IPS DF 19.7 (cell line): ENCODE measurements around the gene RND1.
"Not testable (repeated sequence)": the region's sequence is repeated elsewhere in the genome, so short reads cannot be mapped to it uniquely, and the experiment has no call there.

ENCODE experiments used
- DNase-seq: peaks from one replicate; pipeline ENCODE4 v3.0.0-alpha.2; 2013; ENCODE audit warnings: low read depth, low spot score

Gene RND1

GRCh38 chr12:48868451-48868850 lies 2.8 kb upstream of the RND1 start:
- no peak for DNase-seq

- DNase-seq, result no peak
Measured at GRCh38 chr12:48866052-48866711, 512 bp upstream of the RND1 start.

- DNase-seq, result no peak
Measured at GRCh38 chr12:48863291-48863690, 2.4 kb downstream of the RND1 start.

- DNase-seq, result no peak
Measured at GRCh38 chr12:48862760-48863159, 2.9 kb downstream of the RND1 start.

GRCh38 chr12:48861111-48861510 lies 4.6 kb downstream of the RND1 start:
- DNase-seq, result no peak

GRCh38 chr12:48860236-48860635 lies 5.4 kb downstream of the RND1 start:
- not testable (repeated sequence) for DNase-seq

- DNase-seq, result no peak
Measured at GRCh38 chr12:48859607-48860006, 6.1 kb downstream of the RND1 start.

- no peak for DNase-seq
Measured at GRCh38 chr12:48858043-48858442, 7.6 kb downstream of the RND1 start.

- DNase-seq, result no peak
Measured at GRCh38 chr12:48857278-48857994, 8.2 kb downstream of the RND1 start.

- no peak for DNase-seq
Measured at GRCh38 chr12:48856379-48856778, 9.3 kb downstream of the RND1 start.

GRCh38 chr12:48854932-48855331 lies 10.7 kb downstream of the RND1 start:
- DNase-seq, result not testable (repeated sequence)

GRCh38 chr12:48854488-48854887 lies 11.2 kb downstream of the RND1 start:
- DNase-seq, result no peak

- peak; percentile 60 for DNase-seq
Measured at GRCh38 chr12:48852734-48853688, 12.7 kb downstream of the RND1 start.

GRCh38 chr12:48851883-48852733 lies 13.6 kb downstream of the RND1 start, which contains the start of gene DDX23:
Gene DDX23, minus strand, starts transcription at chr12:48852163. Its CDS starts 6,381 bp downstream, at chr12:48845782.
- DNase-seq, result peak; percentile 91

GRCh38 chr12:48842021-48842420 lies 23.6 kb downstream of the RND1 start:
- not testable (repeated sequence) for DNase-seq

GRCh38 chr12:48838048-48838447 lies 27.6 kb downstream of the RND1 start:
- DNase-seq, result no peak

GRCh38 chr12:48832321-48833060 lies 33.2 kb downstream of the RND1 start:
- no peak for DNase-seq

- DNase-seq, result no peak
Measured at GRCh38 chr12:48831257-48831656, 34.4 kb downstream of the RND1 start.

GRCh38 chr12:48828841-48829575 lies 36.7 kb downstream of the RND1 start:
- DNase-seq, result no peak

GRCh38 chr12:48828293-48828692 lies 37.4 kb downstream of the RND1 start:
- no peak for DNase-seq
